ENCODE data around the gene WDR48.

GRCh38 chr3:39011191-39011736, 40.6 kb upstream of the WDR48 start:
- TF ChIP-seq CTCF (optimal IDR thresholded peaks at IDR 0.05 in 1 of 3, IDR thresholded peaks at IDR 0.05 in 1 of 3, conservative IDR thresholded peaks at IDR 0.05 in 1 of 3; ENCODE audit: extremely low read depth in 1 of 3, insufficient read depth in 2 of 3, low read length in 3 of 3), result no peak
- no peak for TF ChIP-seq EZH2 (IDR thresholded peaks at IDR 0.05; ENCODE audit: low read length)
